WERI-Rb-1 (cell line): ENCODE data around the gene SPACA6.
"Not testable (repeated sequence)": the region's sequence is repeated elsewhere in the genome, so short reads cannot be mapped to it uniquely, and the experiment has no call there.

Source experiments
- DNase-seq: peaks from one replicate; pipeline ENCODE4 v3.0.0-alpha.2; 2020
- H3K27ac ChIP-seq: fragments of 250-450 bp; sonication (Bioruptor Pico); 2 replicates; pipeline ENCODE4 v1.5.1; 2020; ENCODE audit warnings: mild to moderate bottlenecking, moderate library complexity
- H3K27me3 ChIP-seq: fragments of 250-450 bp; sonication (Bioruptor Pico); 2 replicates; pipeline ENCODE4 v1.5.1; 2021; ENCODE audit warnings: mild to moderate bottlenecking, low read depth, moderate library complexity; ENCODE audit not compliant: insufficient read depth, severe bottlenecking
- H3K36me3 ChIP-seq: fragments of 250-450 bp; sonication (Bioruptor Pico); 2 replicates; pipeline ENCODE4 v1.5.1; 2020; ENCODE audit warnings: mild to moderate bottlenecking, moderate library complexity
- H3K4me3 ChIP-seq: 2 replicates; pipeline ENCODE4 v1.5.1; 2011; ENCODE audit warnings: low read depth, mild to moderate bottlenecking, control low read depth, low read length
- H3K9me3 ChIP-seq: fragments of 250-450 bp; sonication (Bioruptor Pico); 2 replicates; pipeline ENCODE4 v1.5.1; 2021; ENCODE audit warnings: mild to moderate bottlenecking, moderate library complexity; ENCODE audit not compliant: severe bottlenecking
- TF ChIP-seq, protein P1 (sequence below): IDR thresholded peaks from 2 replicates; pipeline ENCODE4 v1.5.1; 2011; ENCODE audit warnings: low read depth, mild to moderate bottlenecking, control low read depth, inconsistent platforms, low read length

SPACA6 gene, protein sequence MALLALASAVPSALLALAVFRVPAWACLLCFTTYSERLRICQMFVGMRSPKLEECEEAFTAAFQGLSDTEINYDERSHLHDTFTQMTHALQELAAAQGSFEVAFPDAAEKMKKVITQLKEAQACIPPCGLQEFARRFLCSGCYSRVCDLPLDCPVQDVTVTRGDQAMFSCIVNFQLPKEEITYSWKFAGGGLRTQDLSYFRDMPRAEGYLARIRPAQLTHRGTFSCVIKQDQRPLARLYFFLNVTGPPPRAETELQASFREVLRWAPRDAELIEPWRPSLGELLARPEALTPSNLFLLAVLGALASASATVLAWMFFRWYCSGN

DNA sequence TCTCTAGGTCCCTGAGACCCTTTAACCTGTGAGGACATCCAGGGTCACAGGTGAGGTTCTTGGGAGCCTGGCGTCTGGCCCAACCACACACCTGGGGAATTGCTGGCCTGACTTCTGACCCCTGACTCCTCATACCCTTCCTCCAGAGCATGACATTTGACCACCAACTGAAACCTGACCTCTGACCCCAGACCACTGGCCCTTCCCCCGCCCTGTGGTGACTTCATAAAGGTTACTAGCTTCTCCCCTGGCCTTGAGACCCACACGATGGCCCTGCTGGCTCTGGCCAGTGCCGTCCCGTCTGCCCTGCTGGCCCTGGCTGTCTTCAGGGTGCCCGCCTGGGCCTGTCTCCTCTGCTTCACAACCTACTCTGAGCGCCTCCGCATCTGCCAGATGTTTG lies at the start of gene SPACA6:
Gene SPACA6, plus strand, starts transcription at position 71 of the 400 bp plus-strand sequence. Its CDS starts 197 bp downstream, at position 268.
- Histone ChIP-seq H3K9me3 (no peaks in the 10 kb centered on the region), H3K4me3 (no peak within 1 kb of the TSS), H3K27me3 (no peaks in the 10 kb centered on the region), H3K36me3 (peaks cover 51% of the 10 kb centered on the region), H3K27ac (no peak within 1 kb of the TSS)
- DNase-seq: no peak
- TF ChIP-seq, protein P1, sequence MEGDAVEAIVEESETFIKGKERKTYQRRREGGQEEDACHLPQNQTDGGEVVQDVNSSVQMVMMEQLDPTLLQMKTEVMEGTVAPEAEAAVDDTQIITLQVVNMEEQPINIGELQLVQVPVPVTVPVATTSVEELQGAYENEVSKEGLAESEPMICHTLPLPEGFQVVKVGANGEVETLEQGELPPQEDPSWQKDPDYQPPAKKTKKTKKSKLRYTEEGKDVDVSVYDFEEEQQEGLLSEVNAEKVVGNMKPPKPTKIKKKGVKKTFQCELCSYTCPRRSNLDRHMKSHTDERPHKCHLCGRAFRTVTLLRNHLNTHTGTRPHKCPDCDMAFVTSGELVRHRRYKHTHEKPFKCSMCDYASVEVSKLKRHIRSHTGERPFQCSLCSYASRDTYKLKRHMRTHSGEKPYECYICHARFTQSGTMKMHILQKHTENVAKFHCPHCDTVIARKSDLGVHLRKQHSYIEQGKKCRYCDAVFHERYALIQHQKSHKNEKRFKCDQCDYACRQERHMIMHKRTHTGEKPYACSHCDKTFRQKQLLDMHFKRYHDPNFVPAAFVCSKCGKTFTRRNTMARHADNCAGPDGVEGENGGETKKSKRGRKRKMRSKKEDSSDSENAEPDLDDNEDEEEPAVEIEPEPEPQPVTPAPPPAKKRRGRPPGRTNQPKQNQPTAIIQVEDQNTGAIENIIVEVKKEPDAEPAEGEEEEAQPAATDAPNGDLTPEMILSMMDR: no peak

DNA sequence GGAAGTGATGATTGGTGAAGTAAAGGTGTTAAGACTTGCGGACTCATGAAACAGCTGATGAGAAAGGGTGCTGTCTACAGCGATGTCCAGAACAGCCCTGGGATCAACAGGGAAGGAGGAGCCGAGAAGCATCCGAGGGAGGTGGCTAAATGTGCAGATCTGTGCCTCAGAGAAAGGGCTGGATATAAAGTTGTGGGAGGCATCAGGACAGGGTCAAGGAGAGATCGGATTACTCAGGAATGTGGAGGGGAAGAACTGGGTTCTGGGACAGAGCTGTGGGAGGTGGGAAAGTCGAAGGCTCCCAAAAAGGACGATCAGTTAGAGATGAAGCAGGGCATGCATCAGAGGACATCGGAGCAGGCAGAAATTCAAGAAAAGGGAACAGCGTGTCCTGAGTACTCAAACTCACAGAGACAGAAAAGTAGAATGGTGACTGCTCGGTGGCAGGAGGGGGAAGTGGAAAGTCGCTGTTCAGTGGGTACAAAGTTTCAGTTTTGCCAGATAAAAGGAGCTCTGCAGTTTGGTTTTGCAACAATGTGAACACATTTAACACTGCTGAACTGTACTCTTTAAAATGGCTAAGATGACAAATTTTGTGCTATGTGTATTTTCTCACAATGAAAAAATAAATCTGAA lies 48.4 kb upstream of the SPACA6 start:
- Histone ChIP-seq H3K27me3 (peaks cover 71% of the 10 kb centered on the region), H3K9me3 (no peaks in the 10 kb centered on the region), H3K27ac (no peak overlapping the region), H3K4me3 (no peak overlapping the region), H3K36me3 (no peaks in the 10 kb centered on the region)
- TF ChIP-seq, protein P1: no peak
- no peak for DNase-seq

DNA sequence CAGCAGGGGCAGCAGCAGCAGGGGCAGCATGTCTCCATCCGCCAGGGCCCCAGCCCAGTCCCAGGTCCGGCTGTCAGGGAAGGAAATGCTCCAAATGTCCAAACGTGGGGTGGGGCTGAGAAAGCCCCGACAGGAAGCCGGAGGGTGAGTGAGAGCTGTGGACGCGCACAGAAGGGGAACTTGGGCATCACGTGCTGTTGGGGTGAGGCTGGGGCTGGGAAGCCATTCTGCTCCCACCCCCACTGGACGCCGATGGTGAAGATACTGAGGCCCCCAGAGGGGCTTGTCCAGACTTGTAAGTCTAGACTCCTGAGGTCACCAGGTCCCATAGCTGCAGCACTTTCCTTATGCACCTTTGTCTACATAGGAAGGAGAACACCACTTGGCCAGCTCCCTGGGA lies 46.4 kb upstream of the SPACA6 start, which contains the start of gene SIGLEC14:
Gene SIGLEC14, minus strand, starts transcription at position 96 of the 400 bp plus-strand sequence. Its CDS starts 66 bp downstream, at position 30.
- H3K4me3 ChIP-seq, H3K9me3 ChIP-seq, DNase-seq, H3K36me3 ChIP-seq, H3K27ac ChIP-seq: not testable (repeated sequence)
- peaks cover 72% of the 10 kb centered on the region for H3K27me3 ChIP-seq

DNA sequence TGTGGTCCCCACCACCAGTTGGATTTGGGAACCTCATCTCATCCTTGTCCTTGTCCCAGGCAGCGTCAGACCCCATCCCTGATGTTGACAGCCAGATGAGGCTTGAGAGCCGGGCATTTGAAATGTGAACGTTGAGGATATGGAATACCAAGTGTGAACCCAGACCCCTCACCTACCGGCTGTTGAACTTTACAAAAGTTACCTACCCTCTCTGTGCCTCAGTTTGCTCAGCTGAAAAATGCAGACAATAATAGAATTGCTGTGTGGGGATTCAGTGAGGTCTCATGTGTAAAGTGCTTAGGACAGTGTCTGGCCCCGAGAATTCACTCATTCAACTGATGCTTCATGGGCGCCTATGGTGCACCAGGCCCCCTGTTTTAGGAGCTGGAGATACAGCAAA lies 45.8 kb upstream of the SPACA6 start:
- Histone ChIP-seq H3K9me3 (no peaks in the 10 kb centered on the region), H3K27ac (no peak overlapping the region), H3K36me3 (no peaks in the 10 kb centered on the region), H3K4me3 (no peak overlapping the region), H3K27me3 (peaks cover 78% of the 10 kb centered on the region)
- TF ChIP-seq, protein P1: no peak
- no peak for DNase-seq

DNA sequence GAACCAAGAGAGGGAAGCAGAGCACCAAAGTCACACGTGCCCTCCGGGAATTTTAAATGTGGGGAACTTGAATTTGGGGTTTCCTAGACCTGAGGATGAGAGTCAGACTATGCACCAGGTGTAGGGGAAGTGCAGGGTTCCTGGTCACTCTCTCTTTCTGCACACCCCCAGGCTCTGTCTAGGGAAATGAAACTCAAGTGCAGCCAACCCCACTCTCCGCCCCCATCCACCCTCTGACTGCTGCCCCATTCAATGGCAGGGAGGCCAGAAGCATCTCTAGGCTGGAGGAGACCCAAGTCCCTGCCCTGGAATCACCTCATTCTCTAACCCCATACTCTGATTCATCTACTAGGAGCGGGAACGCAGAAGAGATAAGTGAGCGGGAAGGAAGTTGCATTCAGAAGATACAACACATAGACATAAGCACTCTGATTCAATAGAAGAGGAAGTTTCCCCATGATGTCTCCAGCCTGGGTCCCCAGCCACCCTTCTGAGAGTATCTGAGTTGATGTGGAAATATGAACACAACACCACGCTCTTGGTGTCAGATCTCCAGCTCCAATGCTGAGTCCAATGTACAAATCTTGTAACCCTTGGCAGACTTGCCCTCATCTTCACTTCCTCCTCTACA lies 41.8 kb upstream of the SPACA6 start:
- no peak for DNase-seq
- no peak overlapping the region for H3K27ac ChIP-seq
- H3K4me3 ChIP-seq: no peak overlapping the region
- TF ChIP-seq, protein P1: no peak
- no peaks in the 10 kb centered on the region for H3K9me3 ChIP-seq
- peaks cover 78% of the 10 kb centered on the region for H3K27me3 ChIP-seq
- no peaks in the 10 kb centered on the region for H3K36me3 ChIP-seq

DNA sequence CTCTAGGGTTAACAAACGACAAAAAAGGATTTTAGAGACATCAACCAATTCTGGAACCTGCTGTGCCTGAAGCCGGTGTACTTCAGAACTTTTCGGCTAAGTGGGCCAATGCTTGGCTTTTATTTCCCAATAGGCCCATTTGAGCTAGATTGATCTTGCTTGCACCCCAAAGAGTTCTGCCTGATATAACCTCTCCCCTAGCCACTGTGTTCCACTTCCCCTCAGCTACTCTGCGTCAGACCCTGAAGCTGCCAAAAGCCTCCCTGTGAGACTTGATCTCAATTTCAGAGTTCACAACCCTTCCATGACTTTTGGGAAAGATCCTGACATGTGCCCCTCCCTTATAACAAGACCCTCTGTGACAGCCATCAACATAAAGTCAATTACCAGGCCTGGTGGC lies 40.9 kb upstream of the SPACA6 start:
- TF ChIP-seq, protein P1: no peak
- no peak overlapping the region for H3K27ac ChIP-seq
- H3K4me3 ChIP-seq: no peak overlapping the region
- no peaks in the 10 kb centered on the region for H3K36me3 ChIP-seq
- peaks cover 78% of the 10 kb centered on the region for H3K27me3 ChIP-seq
- H3K9me3 ChIP-seq: no peaks in the 10 kb centered on the region
- no peak for DNase-seq
